ENCODE data around the gene TRIM45.
"Not testable (repeated sequence)": the region's sequence is repeated elsewhere in the genome, so short reads cannot be mapped to it uniquely, and the experiment has no call there.

The TRIM45 gene

GRCh38 chr1:117121589-117122329 is at the start of gene TRIM45:
TSS of gene TRIM45 (minus strand) at chr1:117121749. CDS start at chr1:117121201, 548 bp downstream.
- peak; percentile 63 to 71 for DNase-seq (ENCODE audit: low read depth in 1 of 2, low spot score in 1 of 2)

DNA sequence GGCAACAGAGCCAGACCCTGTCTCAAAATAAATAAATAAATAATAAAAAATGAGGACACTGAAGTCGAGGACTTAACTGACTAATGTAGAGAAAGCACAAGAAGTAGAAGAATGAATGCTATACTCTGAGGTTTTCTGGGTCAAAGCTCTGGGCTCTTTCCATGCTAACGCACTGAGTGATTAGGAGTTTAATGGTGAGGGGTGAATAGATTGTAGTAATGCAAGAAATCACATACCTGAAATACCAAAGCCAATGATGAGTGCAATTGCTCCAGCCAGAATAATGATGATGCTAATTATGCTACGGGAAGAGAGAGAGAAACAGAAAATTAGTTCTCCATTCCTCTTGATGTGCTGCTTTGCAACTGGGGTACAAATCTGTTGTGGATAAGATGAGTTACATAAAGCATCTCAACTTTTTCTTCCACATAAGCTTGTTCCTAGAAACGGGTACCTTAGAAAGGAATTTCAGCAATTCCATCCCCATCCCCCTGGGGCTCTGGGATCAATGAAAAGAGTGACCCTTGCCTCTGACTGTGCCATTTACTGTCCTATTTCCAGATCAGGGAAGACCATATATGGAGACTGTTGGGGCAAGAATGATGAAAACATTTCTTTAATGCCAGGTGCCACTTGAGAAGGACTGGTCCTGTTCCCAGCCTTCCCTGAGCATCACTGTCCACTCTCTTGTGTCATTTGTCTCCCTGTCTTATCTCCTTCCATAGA is 48.5 kb upstream of the TRIM45 start:
- DNase-seq (ENCODE audit: low read depth in 1 of 2, low spot score in 1 of 2) = no peak

GRCh38 chr1:117167402-117167801 is 45.9 kb upstream of the TRIM45 start:
- DNase-seq (ENCODE audit: low read depth in 1 of 2, low spot score in 1 of 2) = no peak

- no peak for DNase-seq (ENCODE audit: low read depth in 1 of 2, low spot score in 1 of 2)
Observed at GRCh38 chr1:117166076-117166475, 44.5 kb upstream of the TRIM45 start.

GRCh38 chr1:117164209-117164608 is 42.7 kb upstream of the TRIM45 start:
- DNase-seq (ENCODE audit: low read depth in 1 of 2, low spot score in 1 of 2) = no peak

DNA sequence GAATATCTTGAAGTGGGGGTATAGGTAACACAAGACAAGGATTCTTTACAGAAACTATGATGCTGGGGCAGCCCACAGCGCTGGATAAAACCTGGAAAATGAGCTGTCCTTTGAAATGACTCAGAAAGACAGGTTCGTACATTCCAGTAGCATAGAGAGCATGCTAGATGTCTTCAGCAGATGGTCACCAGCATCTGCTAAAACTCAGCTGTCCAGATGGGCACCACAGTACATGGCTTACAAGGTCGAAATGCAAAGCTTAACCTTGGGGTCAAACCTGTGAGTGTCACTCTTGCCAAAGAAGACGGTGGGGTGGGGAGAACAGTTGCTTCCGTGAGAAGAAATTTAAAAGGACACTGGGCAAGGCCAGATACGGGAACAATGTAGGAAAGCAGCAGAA is 41.3 kb upstream of the TRIM45 start:
- DNase-seq (ENCODE audit: low read depth in 1 of 2, low spot score in 1 of 2) = no peak

DNA sequence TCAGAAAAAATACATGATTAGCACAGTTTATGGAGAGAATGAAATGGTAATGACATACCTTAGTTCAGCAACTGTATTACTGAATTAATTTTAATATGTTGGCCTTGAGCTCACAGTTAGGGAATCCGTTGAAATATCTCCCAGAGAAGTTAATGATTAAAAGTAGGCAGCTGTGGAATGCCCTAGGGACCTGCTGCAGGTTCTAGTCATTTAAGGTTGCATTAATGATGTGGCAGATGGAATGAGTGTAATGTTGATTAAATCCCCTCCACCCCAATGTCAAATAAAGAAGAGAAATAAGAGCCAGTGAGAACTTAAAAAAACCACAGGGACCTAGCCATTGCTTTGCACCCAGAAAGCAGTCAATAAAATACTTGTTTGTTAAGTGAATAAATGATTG is 40.3 kb upstream of the TRIM45 start:
- no peak for DNase-seq (ENCODE audit: low read depth in 1 of 2, low spot score in 1 of 2)

DNA sequence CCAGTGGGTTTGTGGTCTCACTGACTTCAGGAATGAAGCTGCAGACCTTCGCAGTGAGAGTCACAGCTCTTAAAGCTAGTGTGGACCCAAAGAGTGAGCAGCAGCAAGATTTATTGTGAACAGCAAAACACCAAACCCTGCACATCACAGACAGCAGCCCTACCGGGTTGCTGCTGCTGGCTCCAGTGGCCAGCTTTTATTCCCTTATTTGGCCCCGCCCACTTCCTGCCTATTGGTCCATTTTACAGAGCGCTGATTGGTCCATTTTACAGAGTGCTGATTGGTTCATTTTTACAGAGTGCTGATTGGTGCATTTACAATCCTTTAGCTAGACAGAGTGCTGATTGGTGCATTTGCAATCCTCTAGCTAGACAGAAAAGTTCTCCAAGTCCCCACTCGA is 29.8 kb upstream of the TRIM45 start:
- DNase-seq (ENCODE audit: low read depth in 1 of 2, low spot score in 1 of 2) = not testable (repeated sequence)

DNA sequence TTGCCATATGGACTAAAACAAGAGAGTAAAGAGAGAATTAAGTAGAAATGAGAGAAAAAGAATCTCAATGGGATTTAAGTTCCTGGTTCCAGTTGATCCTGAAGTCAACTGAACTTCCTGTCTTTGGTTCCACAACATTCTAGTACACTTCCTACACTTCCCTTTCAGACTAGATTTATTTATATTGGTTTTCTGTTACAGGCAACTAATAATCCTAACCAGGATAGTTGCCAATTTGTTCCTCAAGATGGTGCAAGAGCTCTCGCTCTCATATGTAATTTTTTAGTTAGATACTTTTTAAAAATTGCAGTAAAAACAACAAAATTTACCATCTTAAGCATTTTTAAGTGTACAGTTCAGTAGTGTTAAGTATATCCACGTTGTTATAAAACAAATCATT is 28.8 kb upstream of the TRIM45 start:
- no peak for DNase-seq (ENCODE audit: low read depth in 1 of 2, low spot score in 1 of 2)

DNA sequence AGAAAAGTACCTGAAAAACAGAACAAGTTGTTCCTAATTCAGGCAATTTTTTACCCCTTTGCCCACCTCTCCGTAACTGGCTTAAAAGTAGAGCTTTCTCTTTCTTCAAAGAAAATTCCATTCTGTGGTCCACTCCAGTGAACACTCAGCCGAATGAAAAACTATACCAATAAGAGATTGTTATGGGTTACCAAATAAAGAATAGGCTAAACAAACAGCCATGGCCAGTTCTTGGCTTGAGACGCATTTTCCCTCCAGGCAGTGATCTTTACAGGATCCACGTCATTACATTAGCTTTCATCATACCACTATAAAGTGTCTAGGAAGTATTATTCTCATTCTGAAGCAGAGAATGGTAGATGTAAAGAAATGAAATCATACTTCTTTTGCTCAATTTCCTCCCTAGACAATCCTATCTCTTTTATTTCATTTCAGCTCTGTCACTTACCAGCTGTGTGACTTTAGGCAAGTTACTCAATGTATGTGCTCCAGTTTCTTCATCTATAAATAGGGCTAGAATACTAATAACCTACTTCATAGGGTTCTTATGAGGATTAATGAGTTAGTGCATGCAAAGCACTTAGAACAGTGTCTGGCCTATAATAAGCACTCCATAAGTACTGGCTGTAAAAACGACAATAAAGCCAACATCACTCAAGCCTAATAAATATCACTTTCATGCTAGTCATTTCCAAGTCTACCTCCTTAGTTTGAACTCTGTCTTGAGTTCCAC is 26.5 kb upstream of the TRIM45 start:
- DNase-seq (ENCODE audit: low read depth in 1 of 2, low spot score in 1 of 2) = no peak

GRCh38 chr1:117147341-117147831 is 25.8 kb upstream of the TRIM45 start:
- DNase-seq (ENCODE audit: low read depth in 1 of 2, low spot score in 1 of 2) = no peak

- no peak for DNase-seq (ENCODE audit: low read depth in 1 of 2, low spot score in 1 of 2)
Observed at GRCh38 chr1:117146575-117147340, 25.2 kb upstream of the TRIM45 start.

- DNase-seq (ENCODE audit: low read depth in 1 of 2, low spot score in 1 of 2) = no peak
Observed at GRCh38 chr1:117146072-117146471, 24.5 kb upstream of the TRIM45 start.

GRCh38 chr1:117143871-117144270 is 22.3 kb upstream of the TRIM45 start:
- DNase-seq (ENCODE audit: low read depth in 1 of 2, low spot score in 1 of 2) = no peak

DNA sequence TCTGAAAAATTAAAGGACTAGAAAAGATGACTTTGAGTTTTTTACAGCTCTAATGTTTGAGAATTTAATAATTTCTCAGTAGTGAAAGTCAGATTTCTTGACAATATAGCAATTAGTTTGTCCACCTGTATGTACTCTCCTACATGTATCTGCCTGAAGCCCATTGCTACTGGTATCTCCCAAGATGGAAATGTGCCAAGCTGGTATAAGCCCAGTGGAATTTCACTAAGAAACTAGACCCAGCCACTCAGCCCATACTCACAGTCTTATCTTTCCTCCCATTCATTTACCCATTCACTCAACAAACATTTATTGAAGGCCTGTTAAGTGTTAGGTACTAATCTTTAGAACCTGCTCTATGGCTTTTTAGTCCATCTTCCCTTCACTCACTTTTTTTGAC is 21.6 kb upstream of the TRIM45 start:
- DNase-seq (ENCODE audit: low read depth in 1 of 2, low spot score in 1 of 2) = no peak

DNA sequence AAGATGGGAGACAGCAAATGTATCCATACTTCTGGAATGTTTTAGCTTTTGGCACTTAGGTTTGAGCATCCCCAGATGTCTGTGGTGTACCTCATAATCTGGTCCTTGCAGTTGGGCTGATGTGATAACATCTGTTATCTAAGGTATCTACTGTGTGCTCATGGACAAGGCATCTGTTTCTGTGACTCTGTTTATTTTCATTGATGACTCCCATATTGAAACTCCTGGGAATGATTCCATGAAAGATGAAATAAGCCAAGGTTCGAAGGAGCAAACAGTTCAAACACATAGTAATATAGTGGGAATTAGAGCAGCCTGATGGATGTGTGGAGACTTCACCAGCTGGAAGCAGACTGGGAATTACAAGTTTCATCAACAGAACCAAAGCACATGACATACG is 20.7 kb upstream of the TRIM45 start:
- no peak for DNase-seq (ENCODE audit: low read depth in 1 of 2, low spot score in 1 of 2)

DNA sequence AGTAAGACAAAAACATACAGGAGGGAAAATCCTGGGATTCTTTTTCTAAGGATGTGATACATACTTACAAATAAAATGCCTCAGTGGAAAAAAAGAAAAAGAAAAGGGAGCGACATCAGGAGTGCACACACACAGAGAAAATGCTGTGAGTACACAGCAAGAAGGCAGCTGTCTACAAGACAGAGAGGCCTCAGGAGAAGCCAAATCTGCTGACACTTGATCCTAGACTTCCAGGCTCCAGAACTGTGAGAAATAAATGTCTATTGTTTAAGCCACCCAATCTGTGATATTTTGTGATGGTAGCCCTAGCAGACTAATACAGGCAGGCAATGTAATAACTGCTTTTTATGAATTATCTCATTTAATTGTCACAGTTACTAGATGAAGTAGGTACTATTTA is 17.0 kb upstream of the TRIM45 start:
- no peak for DNase-seq (ENCODE audit: low read depth in 1 of 2, low spot score in 1 of 2)

DNA sequence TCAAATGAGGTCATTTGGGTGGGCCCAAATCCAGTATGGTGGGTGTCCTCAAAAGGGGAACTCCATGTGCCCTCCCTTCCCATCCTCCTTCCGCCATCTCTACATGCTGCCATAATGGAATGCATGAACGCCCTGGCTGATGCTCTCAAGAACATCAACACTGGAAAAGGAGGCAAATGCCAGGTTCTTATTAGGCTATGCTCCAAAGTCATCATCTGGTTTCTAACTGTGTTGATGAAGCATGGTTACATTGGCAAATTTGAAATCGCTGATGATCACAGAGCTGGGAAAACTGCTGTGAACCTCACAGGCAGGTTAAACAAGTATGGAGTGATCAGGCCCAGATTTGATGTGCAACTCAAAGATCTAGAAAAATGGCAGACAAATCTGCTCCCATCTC is 16.6 kb upstream of the TRIM45 start:
- no peak for DNase-seq (ENCODE audit: low read depth in 1 of 2, low spot score in 1 of 2)

GRCh38 chr1:117137281-117137855 is 15.8 kb upstream of the TRIM45 start:
- DNase-seq (ENCODE audit: low read depth in 1 of 2, low spot score in 1 of 2) = no peak

GRCh38 chr1:117136749-117137148 is 15.2 kb upstream of the TRIM45 start:
- DNase-seq (ENCODE audit: low read depth in 1 of 2, low spot score in 1 of 2) = no peak

DNA sequence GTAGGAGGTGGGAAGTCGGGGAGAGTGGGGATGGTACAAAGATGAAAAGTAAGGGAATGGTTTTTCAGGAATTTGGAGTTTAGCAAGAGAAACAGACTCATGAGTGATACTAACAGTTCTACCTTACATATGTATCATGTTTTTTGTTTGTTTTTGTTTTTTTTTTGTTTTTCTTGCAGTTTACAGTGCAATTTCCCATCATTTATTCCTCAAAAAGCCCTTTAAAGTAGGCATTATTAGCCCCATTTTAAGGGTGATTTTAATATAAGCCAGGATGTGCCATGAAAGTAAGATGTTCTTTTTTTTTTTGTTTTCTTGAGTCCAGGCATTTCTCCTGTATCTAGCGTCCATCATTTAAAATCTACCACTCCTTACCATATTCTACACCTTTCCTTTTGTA is 13.8 kb upstream of the TRIM45 start:
- DNase-seq (ENCODE audit: low read depth in 1 of 2, low spot score in 1 of 2) = no peak

All from stimulated activated CD4-positive, alpha-beta T cell treated with anti-CD3 and anti-CD28 coated beads, Interleukin-15, amount 100 ng/mL, for 1 hour (primary cell).